HEK293 (cell line): ENCODE measurements around the gene CDH1.

Experiments used
- CTCF ChIA-PET: fragments of 350-600 bp; formaldehyde crosslinking; extraction: SDS; loops from one replicate; lab custom pipeline; 2021; ENCODE audit warnings: antibody characterized with exemption; lab: Yijun Ruan, JAX
- POLR2A ChIA-PET: fragments of 300-600 bp; formaldehyde crosslinking; extraction: SDS; loops from one replicate; lab custom pipeline; 2020; ENCODE audit warnings: antibody characterized with exemption, inconsistent platforms; lab: Yijun Ruan, JAX
- H3K27ac ChIP-seq: fragments of 200-500 bp; sonication (Bioruptor generic); 2 replicates; pipeline ENCODE4 v1.5.1; 2014; ENCODE audit warnings: low read depth, low read length, control low read depth, inconsistent platforms; ENCODE audit errors: extremely low read depth
- H3K36me3 ChIP-seq, 2 experiments: fragments of 200-500 bp in 1 of 2; sonication (Bioruptor generic) in 1 of 2; 1 replicate in 1 of 2; 2 replicates in 1 of 2; pipeline ENCODE4 v1.5.1; 2014 to 2017; ENCODE audit warnings: inconsistent platforms in 2 of 2, low read length in 2 of 2; ENCODE audit not compliant: control insufficient read depth in 2 of 2, insufficient read depth in 1 of 2
- H3K4me1 ChIP-seq: fragments of 200-500 bp; sonication (Bioruptor generic); 2 replicates; pipeline ENCODE4 v1.5.1; 2014; ENCODE audit warnings: mild to moderate bottlenecking, low read length, inconsistent platforms; ENCODE audit not compliant: control insufficient read depth, insufficient read depth
- H3K4me3 ChIP-seq: 2 replicates; pipeline ENCODE4 v1.5.1; 2011; ENCODE audit warnings: low read depth, mild to moderate bottlenecking, control low read depth, low read length, moderate library complexity
- H3K9me3 ChIP-seq: fragments of 200-500 bp; sonication (Bioruptor generic); 2 replicates; pipeline ENCODE4 v1.5.1; 2014; ENCODE audit warnings: low read depth, low read length, inconsistent platforms; ENCODE audit not compliant: control insufficient read depth, insufficient read depth
- HOXD13 ChIP-seq: sonication (generic); formaldehyde crosslinking; IDR thresholded peaks from 2 replicates; pipeline ENCODE4 v1.8.0; 2022; ENCODE audit warnings: missing genetic modification reagents, borderline replicate concordance
- KLF9 ChIP-seq: fragments of 450-650 bp; formaldehyde crosslinking; IDR thresholded peaks from 2 replicates; pipeline ENCODE4 v1.5.1; 2016; ENCODE audit warnings: missing biosample characterization, missing genetic modification characterization, low read depth
- MZF1 ChIP-seq: fragments of 450-650 bp; formaldehyde crosslinking; IDR thresholded peaks from 2 replicates; pipeline ENCODE4 v1.5.1; 2017; ENCODE audit warnings: missing biosample characterization, missing genetic modification characterization, borderline replicate concordance
- OVOL3 ChIP-seq: fragments of 450-650 bp; formaldehyde crosslinking; IDR thresholded peaks from 2 replicates; pipeline ENCODE4 v1.5.1; 2016; ENCODE audit warnings: missing biosample characterization, missing genetic modification characterization
- YY2 ChIP-seq: fragments of 450-650 bp; formaldehyde crosslinking; IDR thresholded peaks from 2 replicates; pipeline ENCODE4 v1.5.1; 2016; ENCODE audit warnings: missing biosample characterization, missing genetic modification characterization
- ZBTB20 ChIP-seq: fragments of 450-650 bp; formaldehyde crosslinking; IDR thresholded peaks from 2 replicates; pipeline ENCODE4 v1.5.1; 2016; ENCODE audit warnings: missing biosample characterization, missing genetic modification characterization
- ZBTB21 ChIP-seq: fragments of 450-650 bp; formaldehyde crosslinking; IDR thresholded peaks from 2 replicates; pipeline ENCODE4 v1.5.1; 2017; ENCODE audit warnings: missing biosample characterization, missing genetic modification characterization
- ZBTB48 ChIP-seq: fragments of 450-650 bp; formaldehyde crosslinking; IDR thresholded peaks from 2 replicates; pipeline ENCODE4 v1.5.1; 2016; ENCODE audit warnings: missing biosample characterization, missing genetic modification characterization
- ZIC2 ChIP-seq: fragments of 450-650 bp; formaldehyde crosslinking; IDR thresholded peaks from 2 replicates; pipeline ENCODE4 v1.5.1; 2016; ENCODE audit warnings: missing biosample characterization, missing genetic modification characterization
- ZNF10 ChIP-seq: fragments of 450-650 bp; formaldehyde crosslinking; IDR thresholded peaks from 2 replicates; pipeline ENCODE4 v1.5.1; 2017; ENCODE audit warnings: missing biosample characterization, missing genetic modification characterization
- ZNF114 ChIP-seq: fragments of 450-650 bp; formaldehyde crosslinking; IDR thresholded peaks from 2 replicates; pipeline ENCODE4 v1.5.0; 2017; ENCODE audit warnings: missing biosample characterization, missing genetic modification characterization
- ZNF133 ChIP-seq: fragments of 450-650 bp; formaldehyde crosslinking; IDR thresholded peaks from 2 replicates; pipeline ENCODE4 v1.5.1; 2016; ENCODE audit warnings: missing biosample characterization, missing genetic modification characterization
- ZNF146 ChIP-seq: fragments of 450-650 bp; formaldehyde crosslinking; IDR thresholded peaks from 2 replicates; pipeline ENCODE4 v1.5.1; 2016; ENCODE audit warnings: missing biosample characterization, missing genetic modification characterization
- ZNF155 ChIP-seq: fragments of 450-650 bp; formaldehyde crosslinking; IDR thresholded peaks from 2 replicates; pipeline ENCODE4 v1.5.1; 2016; ENCODE audit warnings: missing biosample characterization, missing genetic modification characterization
- ZNF311 ChIP-seq: fragments of 450-650 bp; formaldehyde crosslinking; IDR thresholded peaks from 2 replicates; pipeline ENCODE4 v1.5.1; 2017; ENCODE audit warnings: missing biosample characterization, missing genetic modification characterization, borderline replicate concordance
- ZNF391 ChIP-seq: fragments of 450-650 bp; formaldehyde crosslinking; IDR thresholded peaks from 2 replicates; pipeline ENCODE4 v1.5.1; 2016; ENCODE audit warnings: low read depth, missing biosample characterization, missing genetic modification characterization, borderline replicate concordance
- ZNF404 ChIP-seq: fragments of 450-650 bp; formaldehyde crosslinking; IDR thresholded peaks from 2 replicates; pipeline ENCODE4 v1.5.1; 2017; ENCODE audit warnings: missing biosample characterization, missing genetic modification characterization
- ZNF426 ChIP-seq: fragments of 450-650 bp; formaldehyde crosslinking; IDR thresholded peaks from 2 replicates; pipeline ENCODE4 v1.5.1; 2017; ENCODE audit warnings: missing biosample characterization, missing genetic modification characterization, mild to moderate bottlenecking, inconsistent platforms, moderate library complexity
- ZNF48 ChIP-seq: fragments of 450-650 bp; formaldehyde crosslinking; IDR thresholded peaks from 2 replicates; pipeline ENCODE4 v1.5.1; 2016; ENCODE audit warnings: missing biosample characterization, missing genetic modification characterization
- ZNF558 ChIP-seq: fragments of 450-650 bp; formaldehyde crosslinking; IDR thresholded peaks from 2 replicates; pipeline ENCODE4 v1.5.1; 2016; ENCODE audit warnings: missing biosample characterization, missing genetic modification characterization
- ZNF571 ChIP-seq: fragments of 450-650 bp; formaldehyde crosslinking; IDR thresholded peaks from 2 replicates; pipeline ENCODE4 v1.5.0; 2017; ENCODE audit warnings: missing biosample characterization, missing genetic modification characterization
- ZNF585B ChIP-seq: fragments of 450-650 bp; formaldehyde crosslinking; IDR thresholded peaks from 2 replicates; pipeline ENCODE4 v1.5.1; 2016; ENCODE audit warnings: missing biosample characterization, missing genetic modification characterization
- ZNF629 ChIP-seq: fragments of 450-650 bp; formaldehyde crosslinking; IDR thresholded peaks from 2 replicates; pipeline ENCODE4 v1.5.1; 2017; ENCODE audit warnings: missing biosample characterization, missing genetic modification characterization
- ZNF658 ChIP-seq: fragments of 450-650 bp; formaldehyde crosslinking; IDR thresholded peaks from 2 replicates; pipeline ENCODE4; 2016; ENCODE audit warnings: missing biosample characterization, missing genetic modification characterization
- ZNF747 ChIP-seq: fragments of 450-650 bp; formaldehyde crosslinking; IDR thresholded peaks from 2 replicates; pipeline ENCODE4 v1.5.1; 2016; ENCODE audit warnings: missing biosample characterization, missing genetic modification characterization
- ZSCAN30 ChIP-seq: fragments of 450-650 bp; IDR thresholded peaks from 2 replicates; pipeline ENCODE4 v1.5.1; 2018; ENCODE audit warnings: missing biosample characterization, mild to moderate bottlenecking, missing genetic modification characterization, moderate library complexity
- ZXDB ChIP-seq: fragments of 450-650 bp; formaldehyde crosslinking; IDR thresholded peaks from 2 replicates; pipeline ENCODE4 v1.5.1; 2016; ENCODE audit warnings: missing biosample characterization, missing genetic modification characterization
- TF ChIP-seq, protein P1 (sequence below): fragments of 450-650 bp; formaldehyde crosslinking; IDR thresholded peaks from 2 replicates; pipeline ENCODE4 v1.5.1; 2017; ENCODE audit warnings: missing biosample characterization, missing genetic modification characterization
- TF ChIP-seq, protein P2 (sequence below): fragments of 450-650 bp; IDR thresholded peaks from 2 replicates; pipeline ENCODE4 v1.5.1; 2018; ENCODE audit warnings: missing biosample characterization, missing genetic modification characterization
- TF ChIP-seq, protein P3 (sequence below): fragments of 450-650 bp; formaldehyde crosslinking; IDR thresholded peaks from 2 replicates; pipeline ENCODE4 v1.5.1; 2016; ENCODE audit warnings: missing biosample characterization, missing genetic modification characterization

The CDH1 gene

DNA sequence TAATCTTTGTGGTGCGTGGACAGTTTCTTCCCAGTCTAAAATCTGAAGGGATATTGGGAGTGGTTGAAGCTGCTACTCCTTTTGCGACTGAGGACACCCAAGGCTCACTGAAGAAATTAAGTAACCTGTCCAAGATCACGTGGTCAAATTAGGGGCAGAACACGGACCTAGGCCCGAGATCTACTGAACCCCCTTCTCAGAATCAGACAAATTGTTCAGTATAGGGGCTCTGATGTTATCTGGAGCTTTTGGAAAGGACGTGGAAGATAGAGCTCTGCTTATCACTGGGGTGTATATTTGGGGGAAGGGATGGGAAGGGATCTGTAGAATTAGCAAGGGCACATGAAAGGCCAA, 107.1 kb downstream of the CDH1 start (continued):
- TF ChIP-seq ZBTB20 (tag by site-specific recombination) (no peak), ZNF48 (no peak), MZF1 (peak; percentile 71; the same call in 1 of the 2 replicates), ZNF747 (tag by site-specific recombination) (no peak), ZBTB48 (tag by site-specific recombination) (peak; percentile 56), HOXD13 (CRISPR knock-in tag) (no peak), ZXDB (tag by site-specific recombination) (no peak), KLF9 (tag by site-specific recombination) (no peak), ZNF10 (tag by site-specific recombination) (no peak), ZNF658 (tag by site-specific recombination) (no peak)
- TF ChIP-seq, protein P1, sequence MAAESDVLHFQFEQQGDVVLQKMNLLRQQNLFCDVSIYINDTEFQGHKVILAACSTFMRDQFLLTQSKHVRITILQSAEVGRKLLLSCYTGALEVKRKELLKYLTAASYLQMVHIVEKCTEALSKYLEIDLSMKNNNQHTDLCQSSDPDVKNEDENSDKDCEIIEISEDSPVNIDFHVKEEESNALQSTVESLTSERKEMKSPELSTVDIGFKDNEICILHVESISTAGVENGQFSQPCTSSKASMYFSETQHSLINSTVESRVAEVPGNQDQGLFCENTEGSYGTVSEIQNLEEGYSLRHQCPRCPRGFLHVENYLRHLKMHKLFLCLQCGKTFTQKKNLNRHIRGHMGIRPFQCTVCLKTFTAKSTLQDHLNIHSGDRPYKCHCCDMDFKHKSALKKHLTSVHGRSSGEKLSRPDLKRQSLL (tag by site-specific recombination): no peak
- TF ChIP-seq, protein P2, sequence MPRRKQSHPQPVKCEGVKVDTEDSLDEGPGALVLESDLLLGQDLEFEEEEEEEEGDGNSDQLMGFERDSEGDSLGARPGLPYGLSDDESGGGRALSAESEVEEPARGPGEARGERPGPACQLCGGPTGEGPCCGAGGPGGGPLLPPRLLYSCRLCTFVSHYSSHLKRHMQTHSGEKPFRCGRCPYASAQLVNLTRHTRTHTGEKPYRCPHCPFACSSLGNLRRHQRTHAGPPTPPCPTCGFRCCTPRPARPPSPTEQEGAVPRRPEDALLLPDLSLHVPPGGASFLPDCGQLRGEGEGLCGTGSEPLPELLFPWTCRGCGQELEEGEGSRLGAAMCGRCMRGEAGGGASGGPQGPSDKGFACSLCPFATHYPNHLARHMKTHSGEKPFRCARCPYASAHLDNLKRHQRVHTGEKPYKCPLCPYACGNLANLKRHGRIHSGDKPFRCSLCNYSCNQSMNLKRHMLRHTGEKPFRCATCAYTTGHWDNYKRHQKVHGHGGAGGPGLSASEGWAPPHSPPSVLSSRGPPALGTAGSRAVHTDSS (tag by site-specific recombination): no peak

DNA sequence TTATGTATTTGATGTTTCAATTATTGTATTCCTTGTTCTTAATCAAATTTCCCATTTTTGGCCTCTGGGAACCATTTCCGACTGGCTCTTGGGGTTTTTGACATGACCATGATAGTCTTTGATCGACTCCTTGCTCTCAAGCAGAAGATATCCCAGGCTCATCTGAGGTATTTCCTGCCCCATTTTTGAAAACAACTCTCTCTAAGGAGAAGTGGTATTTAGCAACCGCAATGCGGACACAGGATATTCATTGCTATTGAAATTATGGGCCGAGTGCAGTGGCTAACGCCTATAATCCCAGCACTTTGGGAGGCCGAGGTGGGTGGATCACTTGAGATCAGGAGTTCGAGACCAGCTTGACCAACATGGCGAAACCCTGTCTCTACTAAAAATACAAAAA, 111.7 kb downstream of the CDH1 start:
- TF ChIP-seq ZNF585B (tag by site-specific recombination) (no peak), ZNF426 (no peak), ZBTB21 (tag by site-specific recombination) (no peak), OVOL3 (tag by site-specific recombination) (no peak), ZNF629 (tag by site-specific recombination) (no peak), ZNF571 (tag by site-specific recombination) (no peak), ZSCAN30 (no peak), ZNF404 (tag by site-specific recombination) (no peak), ZNF391 (tag by site-specific recombination) (no peak), ZNF155 (no peak), ZNF133 (tag by site-specific recombination) (no peak), ZNF311 (tag by site-specific recombination) (no peak), ZNF558 (tag by site-specific recombination) (no peak), ZNF114 (no peak), YY2 (tag by site-specific recombination) (no peak), ZNF146 (tag by site-specific recombination) (no peak), ZIC2 (tag by site-specific recombination) (no peak)
- TF ChIP-seq, protein P3, sequence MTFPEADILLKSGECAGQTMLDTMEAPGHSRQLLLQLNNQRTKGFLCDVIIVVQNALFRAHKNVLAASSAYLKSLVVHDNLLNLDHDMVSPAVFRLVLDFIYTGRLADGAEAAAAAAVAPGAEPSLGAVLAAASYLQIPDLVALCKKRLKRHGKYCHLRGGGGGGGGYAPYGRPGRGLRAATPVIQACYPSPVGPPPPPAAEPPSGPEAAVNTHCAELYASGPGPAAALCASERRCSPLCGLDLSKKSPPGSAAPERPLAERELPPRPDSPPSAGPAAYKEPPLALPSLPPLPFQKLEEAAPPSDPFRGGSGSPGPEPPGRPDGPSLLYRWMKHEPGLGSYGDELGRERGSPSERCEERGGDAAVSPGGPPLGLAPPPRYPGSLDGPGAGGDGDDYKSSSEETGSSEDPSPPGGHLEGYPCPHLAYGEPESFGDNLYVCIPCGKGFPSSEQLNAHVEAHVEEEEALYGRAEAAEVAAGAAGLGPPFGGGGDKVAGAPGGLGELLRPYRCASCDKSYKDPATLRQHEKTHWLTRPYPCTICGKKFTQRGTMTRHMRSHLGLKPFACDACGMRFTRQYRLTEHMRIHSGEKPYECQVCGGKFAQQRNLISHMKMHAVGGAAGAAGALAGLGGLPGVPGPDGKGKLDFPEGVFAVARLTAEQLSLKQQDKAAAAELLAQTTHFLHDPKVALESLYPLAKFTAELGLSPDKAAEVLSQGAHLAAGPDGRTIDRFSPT (tag by site-specific recombination): no peak
- ChIA-PET POLR2A (no interaction called here), CTCF (interaction anchor here (0.6 to 3.7 kb wide), 2 partner anchors 276 to 305 kb away, joined by 3 to 28 read pairs; no protein-coding TSS in a partner anchor)
- no peaks in the 10 kb centered on the region for H3K4me1 ChIP-seq
- no peaks in the 10 kb centered on the region for H3K36me3 ChIP-seq
- no peaks in the 10 kb centered on the region for H3K9me3 ChIP-seq
- no peak overlapping the region for H3K4me3 ChIP-seq
- H3K27ac ChIP-seq: no peak overlapping the region
